Right lobe of liver (tissue), 4 donors: Measurements from ENCODE around the gene MED12L.

Source experiments
- POLR2A ChIP-seq: fragments of 450-650 bp; IDR thresholded peaks from one replicate; pipeline ENCODE4 v1.6.1; 2017; ENCODE audit warnings: antibody characterized with exemption, mild to moderate bottlenecking
- TF ChIP-seq, protein P1 (sequence below), 4 donors: fragments of 200-600 bp in 3 of 4; fragments of 450-650 bp in 1 of 4; IDR thresholded peaks; one replicate each; pipeline versions ENCODE4 v1.5.1 to v1.8.0; 2016 to 2022; ENCODE audit warnings: antibody characterized with exemption in 4 of 4, mild to moderate bottlenecking in 2 of 4
- donor health status: DM: no; HTN: no; CAD: no.
- donor health status: DM: no; HTN: no; CAD: no.
- donor health status: DM: no; HTN: yes; CAD: no.

DNA sequence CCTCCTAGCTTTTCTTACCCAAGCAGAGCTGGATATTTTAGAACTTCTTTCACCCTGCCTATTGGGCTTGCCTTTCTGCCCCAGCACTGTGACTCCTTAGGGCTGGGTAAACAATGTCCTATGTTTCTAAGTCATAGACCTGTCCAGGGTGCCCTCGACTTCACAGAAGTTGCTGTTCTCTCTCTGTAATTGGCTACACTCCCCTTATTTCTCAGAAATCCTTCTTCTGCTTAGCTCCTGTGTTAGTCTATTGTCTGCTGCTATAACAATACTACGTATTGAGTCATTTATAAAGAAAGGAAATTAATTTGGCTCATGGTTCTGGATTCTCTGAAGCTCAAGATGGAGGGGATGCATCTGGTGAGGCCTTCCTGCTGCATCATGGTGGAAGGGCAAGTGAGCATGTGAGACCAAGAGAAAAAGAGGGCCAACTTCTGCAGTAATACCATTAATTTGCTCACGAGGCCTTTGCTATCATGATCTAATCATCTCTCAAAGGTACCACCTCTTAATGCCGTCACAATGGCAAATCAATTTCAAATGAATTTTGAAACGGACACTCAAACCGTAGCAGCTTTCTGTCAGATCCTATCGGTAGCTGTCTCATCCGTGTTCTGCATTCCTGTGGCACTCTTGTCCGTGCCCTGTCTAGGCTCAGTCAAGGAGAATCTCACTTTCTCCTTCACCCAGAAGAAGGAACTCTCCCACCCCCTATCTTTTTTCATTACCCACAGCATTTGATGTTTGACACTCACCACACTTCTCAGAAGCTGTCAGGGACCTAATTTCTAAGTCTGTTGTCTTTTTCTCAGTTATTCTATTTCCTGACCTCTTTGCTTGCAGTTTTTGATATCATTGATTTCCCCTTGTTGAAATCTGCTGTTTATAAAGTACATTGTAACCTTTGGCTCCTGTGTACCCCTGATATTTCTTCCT lies 139.8 kb downstream of the MED12L start:
- no peak for TF ChIP-seq POLR2A
- TF ChIP-seq, protein P1, sequence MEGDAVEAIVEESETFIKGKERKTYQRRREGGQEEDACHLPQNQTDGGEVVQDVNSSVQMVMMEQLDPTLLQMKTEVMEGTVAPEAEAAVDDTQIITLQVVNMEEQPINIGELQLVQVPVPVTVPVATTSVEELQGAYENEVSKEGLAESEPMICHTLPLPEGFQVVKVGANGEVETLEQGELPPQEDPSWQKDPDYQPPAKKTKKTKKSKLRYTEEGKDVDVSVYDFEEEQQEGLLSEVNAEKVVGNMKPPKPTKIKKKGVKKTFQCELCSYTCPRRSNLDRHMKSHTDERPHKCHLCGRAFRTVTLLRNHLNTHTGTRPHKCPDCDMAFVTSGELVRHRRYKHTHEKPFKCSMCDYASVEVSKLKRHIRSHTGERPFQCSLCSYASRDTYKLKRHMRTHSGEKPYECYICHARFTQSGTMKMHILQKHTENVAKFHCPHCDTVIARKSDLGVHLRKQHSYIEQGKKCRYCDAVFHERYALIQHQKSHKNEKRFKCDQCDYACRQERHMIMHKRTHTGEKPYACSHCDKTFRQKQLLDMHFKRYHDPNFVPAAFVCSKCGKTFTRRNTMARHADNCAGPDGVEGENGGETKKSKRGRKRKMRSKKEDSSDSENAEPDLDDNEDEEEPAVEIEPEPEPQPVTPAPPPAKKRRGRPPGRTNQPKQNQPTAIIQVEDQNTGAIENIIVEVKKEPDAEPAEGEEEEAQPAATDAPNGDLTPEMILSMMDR (IDR thresholded peaks at IDR 0.05) = no peak
